EL (cell line): ENCODE results near the gene COMTD1.
A peak's percentile ranks its signal among the peaks of the same experiment; 100 is the strongest.

Experiments used
- DNase-seq: peaks from one replicate; pipeline ENCODE4 v3.0.0-alpha.2; 2016

Gene COMTD1

GRCh38 chr10:75235375-75236177 lies at the start of gene COMTD1:
COMTD1 (minus strand) TSS chr10:75235957; CDS start chr10:75235928, 29 bp downstream.
- peak; percentile 87 for DNase-seq

GRCh38 chr10:75283671-75284470 lies 48.1 kb upstream of the COMTD1 start:
- peak; percentile 33 for DNase-seq

GRCh38 chr10:75283078-75283670 lies 47.4 kb upstream of the COMTD1 start:
- DNase-seq, result no peak

GRCh38 chr10:75281974-75282373 lies 46.2 kb upstream of the COMTD1 start:
- DNase-seq, result no peak

- DNase-seq, result no peak
Measured at GRCh38 chr10:75280236-75280635, 44.5 kb upstream of the COMTD1 start.

- DNase-seq, result no peak
Measured at GRCh38 chr10:75276069-75276872, 40.5 kb upstream of the COMTD1 start.

GRCh38 chr10:75272896-75273295 lies 37.1 kb upstream of the COMTD1 start:
- DNase-seq, result peak; percentile 9

- no peak for DNase-seq
Measured at GRCh38 chr10:75272094-75272493, 36.3 kb upstream of the COMTD1 start.

GRCh38 chr10:75269605-75270004 lies 33.8 kb upstream of the COMTD1 start:
- no peak for DNase-seq

GRCh38 chr10:75266945-75267344 lies 31.2 kb upstream of the COMTD1 start:
- no peak for DNase-seq

- no peak for DNase-seq
Measured at GRCh38 chr10:75265856-75266255, 30.1 kb upstream of the COMTD1 start.

- no peak for DNase-seq
Measured at GRCh38 chr10:75263806-75264205, 28.0 kb upstream of the COMTD1 start.

- no peak for DNase-seq
Measured at GRCh38 chr10:75261813-75262705, 26.3 kb upstream of the COMTD1 start.

GRCh38 chr10:75260990-75261389 lies 25.2 kb upstream of the COMTD1 start:
- DNase-seq, result no peak

GRCh38 chr10:75254739-75255138 lies 19.0 kb upstream of the COMTD1 start:
- no peak for DNase-seq

- DNase-seq, result no peak
Measured at GRCh38 chr10:75253281-75254220, 17.8 kb upstream of the COMTD1 start.

GRCh38 chr10:75250934-75251333 lies 15.2 kb upstream of the COMTD1 start:
- peak; percentile 34 for DNase-seq

- no peak for DNase-seq
Measured at GRCh38 chr10:75247797-75248196, 12.0 kb upstream of the COMTD1 start.

GRCh38 chr10:75246506-75246905 lies 10.7 kb upstream of the COMTD1 start:
- DNase-seq, result no peak
